GM06990 (cell line): ENCODE data around the gene CENPA.

Experiments used
- DNase-seq: peaks from one replicate; pipeline ENCODE4 v3.0.0-alpha.2; 2011; ENCODE audit not compliant: insufficient read length; ENCODE audit errors: extremely low read depth
- H3K27me3 ChIP-seq: replicated peaks from 2 replicates; pipeline ENCODE4 v1.6.0; 2011; ENCODE audit warnings: low read length; ENCODE audit not compliant: control insufficient read depth, insufficient read depth
- H3K36me3 ChIP-seq: 2 replicates; pipeline ENCODE4 v1.5.1; 2011; ENCODE audit warnings: low read length; ENCODE audit not compliant: control insufficient read depth, insufficient read depth
- H3K4me3 ChIP-seq: replicated peaks from 2 replicates; pipeline ENCODE4 v1.5.1; 2011; ENCODE audit warnings: low read depth, mild to moderate bottlenecking, control low read depth, low read length
- CTCF ChIP-seq: IDR thresholded peaks from 2 replicates; pipeline ENCODE4 v1.5.1; 2011; ENCODE audit warnings: low read length, control low read depth, mild to moderate bottlenecking, inconsistent platforms; ENCODE audit not compliant: insufficient read depth, poor library complexity, severe bottlenecking

CENPA gene

GRCh38 chr2:26740890-26741302 is 45.0 kb upstream of the CENPA start:
- peak; percentile 23 for TF ChIP-seq CTCF
- Histone ChIP-seq H3K4me3 (no peak overlapping the region), H3K36me3 (no peaks in the 10 kb centered on the region), H3K27me3 (no peaks in the 10 kb centered on the region; the same call in 1 of the 2 replicates)
- no peak for DNase-seq

- Histone ChIP-seq H3K36me3 (no peaks in the 10 kb centered on the region), H3K4me3 (no peak overlapping the region), H3K27me3 (no peaks in the 10 kb centered on the region; the same call in 1 of the 2 replicates)
- DNase-seq: no peak
- TF ChIP-seq CTCF: no peak
Measured at GRCh38 chr2:26742048-26742770, 43.6 kb upstream of the CENPA start.

GRCh38 chr2:26743852-26744251 is 42.0 kb upstream of the CENPA start:
- TF ChIP-seq CTCF: no peak
- no peaks in the 10 kb centered on the region for H3K36me3 ChIP-seq
- no peak overlapping the region for H3K4me3 ChIP-seq
- no peak for DNase-seq
- no peaks in the 10 kb centered on the region for H3K27me3 ChIP-seq

GRCh38 chr2:26744953-26745352 is 40.9 kb upstream of the CENPA start:
- no peak overlapping the region for H3K4me3 ChIP-seq
- no peaks in the 10 kb centered on the region for H3K27me3 ChIP-seq
- DNase-seq: no peak
- no peak for TF ChIP-seq CTCF
- no peaks in the 10 kb centered on the region for H3K36me3 ChIP-seq

- Histone ChIP-seq H3K4me3 (no peak overlapping the region), H3K36me3 (no peaks in the 10 kb centered on the region), H3K27me3 (no peaks in the 10 kb centered on the region)
- DNase-seq: no peak
- TF ChIP-seq CTCF: peak; percentile 88
Measured at GRCh38 chr2:26745609-26746327, 40.1 kb upstream of the CENPA start.
